Transverse colon (tissue), 4 donors: ENCODE results near the gene RNF5. TPM values are rescaled to one million over a fixed set of nuclear protein-coding genes. Genes with fewer than 3 reads are reported as not detected.

ENCODE experiments used
- DNase-seq: peaks from one replicate; pipeline ENCODE4 v3.0.0-alpha.2; 2019
- H3K27ac ChIP-seq, 4 donors: fragments of 200-600 bp; sonication (generic); 2 replicates each; pipeline ENCODE4 v1.5.1; 2016 to 2018; ENCODE audit warnings: inconsistent platforms in 4 of 4
- H3K27me3 ChIP-seq: fragments of 200-600 bp; sonication (generic); 2 replicates; pipeline ENCODE4 v1.5.1; 2017; ENCODE audit warnings: inconsistent platforms
- H3K36me3 ChIP-seq, 4 donors: fragments of 200-600 bp; sonication (generic); 2 replicates each; pipeline ENCODE4 v1.5.1; 2017 to 2019; ENCODE audit warnings: inconsistent platforms in 4 of 4
- H3K4me1 ChIP-seq, 4 donors: fragments of 200-600 bp; sonication (generic); 2 replicates each; pipeline ENCODE4 v1.5.1; 2017 to 2020; ENCODE audit warnings: inconsistent platforms in 4 of 4
- H3K4me3 ChIP-seq, 4 donors: fragments of 200-600 bp; sonication (generic); 1 replicate in 1 of 4; 2 replicates in 3 of 4; pipeline versions ENCODE4 v1.5.1 to v1.6.1; 2017 to 2019; ENCODE audit warnings: inconsistent platforms in 4 of 4
- H3K9me3 ChIP-seq, 2 donors: fragments of 200-600 bp; sonication (generic); 2 replicates each; pipeline ENCODE4 v1.5.1; 2017 to 2019; ENCODE audit warnings: inconsistent platforms in 2 of 2
- EP300 ChIP-seq: sonication (generic); formaldehyde crosslinking; IDR thresholded peaks from one replicate; pipeline ENCODE4 v1.6.1; 2017; ENCODE audit warnings: antibody characterized with exemption, low read depth
- POLR2A ChIP-seq: fragments of 450-650 bp; IDR thresholded peaks from one replicate; pipeline ENCODE4 v1.6.1; 2016; ENCODE audit warnings: antibody characterized with exemption, mild to moderate bottlenecking, moderate library complexity
- POLR2AphosphoS5 ChIP-seq, 3 donors: sonication (generic); formaldehyde crosslinking; IDR thresholded peaks; one replicate each; pipeline ENCODE4 v1.6.1; 2016; ENCODE audit warnings: antibody characterized with exemption in 3 of 3
- WGBS, 2 donors: methylation state at CpG; one replicate each; pipeline ENCODE4 v1.1.5; 2018; ENCODE audit warnings: low coverage in 1 of 2; 5-methylcytosine and 5-hydroxymethylcytosine counted together
- in situ Hi-C, 4 donors: fragments of 200-750 bp; cut with MboI; loops; one replicate each; pipeline versions ENCODE4 v1.15.0 to v1.15.1; 2017; ENCODE audit warnings: low sequenced_read_pairs in 3 of 4, low pct_ligation_motif_present in 1 of 4, low pct_unique_long_range_greater_than_20kb in 1 of 4
- intact Hi-C: fragments of 100-400 bp; cut with DNase I; formaldehyde crosslinking; loops from one replicate; pipeline ENCODE4 v1.15.1; 2023; ENCODE audit warnings: low total_unique reads
- total RNA-seq, 4 donors: library from RNA; depleted of rRNA; stranded (reverse); fragments of >200 nt; gene quantifications; one replicate each; pipeline ENCODE4 v1.1.0, GENCODE V29; 2016
- TF ChIP-seq, protein P1 (sequence below), 5 experiments: fragments of 200-600 bp in 3 of 5; fragments of 450-650 bp in 2 of 5; sonication (generic) in 3 of 5; IDR thresholded peaks; 1 replicate in 2 of 5; 2 replicates in 3 of 5; pipeline ENCODE4 v1.5.1; 2016 to 2017; ENCODE audit warnings: antibody characterized with exemption in 5 of 5, inconsistent platforms in 3 of 5, mild to moderate bottlenecking in 2 of 5, moderate library complexity in 1 of 5

The RNF5 gene
- total RNA-seq, 4 donors from 2014 or later: 36.0 to 212 (median 120) TPM

DNA sequence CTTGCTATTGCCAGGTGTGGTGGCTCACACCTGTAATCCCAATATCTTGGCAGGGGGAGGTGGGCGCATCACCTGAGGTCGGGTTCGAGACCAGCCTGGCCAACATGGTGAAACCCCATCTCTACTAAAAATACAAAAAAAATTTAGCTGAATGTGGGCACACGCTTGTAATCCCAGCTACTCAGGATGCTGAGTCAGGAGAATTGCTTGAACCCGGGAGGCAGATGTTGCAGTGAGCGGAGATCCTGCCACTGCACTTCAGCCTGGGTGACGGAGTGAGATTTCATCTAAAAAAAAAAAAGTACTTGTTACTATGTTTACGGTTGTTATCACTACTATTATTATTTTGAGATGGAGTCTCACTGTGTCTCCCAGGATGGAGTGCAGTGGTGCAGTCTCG lies 21.3 kb upstream of the RNF5 start:
- Histone ChIP-seq H3K9me3 (no peaks in the 10 kb centered on the region), H3K4me1 (peaks cover 15 to 29% (median 26%) of the 10 kb centered on the region in 4 donors), H3K27me3 (no peaks in the 10 kb centered on the region), H3K36me3 (peaks cover 0 to 9% (median 0%) of the 10 kb centered on the region in 4 donors), H3K27ac (no peak overlapping the region), H3K4me3 (no peak overlapping the region)
- DNase-seq: no peak
- in situ Hi-C loops (no loop called here), intact Hi-C loops (no loop called here)
- 79 to 85% methylated on average over 2 to 9 of the region's 9 CpGs for WGBS, 2 donors
- TF ChIP-seq, protein P1, sequence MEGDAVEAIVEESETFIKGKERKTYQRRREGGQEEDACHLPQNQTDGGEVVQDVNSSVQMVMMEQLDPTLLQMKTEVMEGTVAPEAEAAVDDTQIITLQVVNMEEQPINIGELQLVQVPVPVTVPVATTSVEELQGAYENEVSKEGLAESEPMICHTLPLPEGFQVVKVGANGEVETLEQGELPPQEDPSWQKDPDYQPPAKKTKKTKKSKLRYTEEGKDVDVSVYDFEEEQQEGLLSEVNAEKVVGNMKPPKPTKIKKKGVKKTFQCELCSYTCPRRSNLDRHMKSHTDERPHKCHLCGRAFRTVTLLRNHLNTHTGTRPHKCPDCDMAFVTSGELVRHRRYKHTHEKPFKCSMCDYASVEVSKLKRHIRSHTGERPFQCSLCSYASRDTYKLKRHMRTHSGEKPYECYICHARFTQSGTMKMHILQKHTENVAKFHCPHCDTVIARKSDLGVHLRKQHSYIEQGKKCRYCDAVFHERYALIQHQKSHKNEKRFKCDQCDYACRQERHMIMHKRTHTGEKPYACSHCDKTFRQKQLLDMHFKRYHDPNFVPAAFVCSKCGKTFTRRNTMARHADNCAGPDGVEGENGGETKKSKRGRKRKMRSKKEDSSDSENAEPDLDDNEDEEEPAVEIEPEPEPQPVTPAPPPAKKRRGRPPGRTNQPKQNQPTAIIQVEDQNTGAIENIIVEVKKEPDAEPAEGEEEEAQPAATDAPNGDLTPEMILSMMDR (IDR thresholded peaks at IDR 0.05): no peak
- TF ChIP-seq EP300: no peak
- no peak for TF ChIP-seq POLR2A
- TF ChIP-seq POLR2AphosphoS5 (IDR thresholded peaks at IDR 0.05): no peak

DNA sequence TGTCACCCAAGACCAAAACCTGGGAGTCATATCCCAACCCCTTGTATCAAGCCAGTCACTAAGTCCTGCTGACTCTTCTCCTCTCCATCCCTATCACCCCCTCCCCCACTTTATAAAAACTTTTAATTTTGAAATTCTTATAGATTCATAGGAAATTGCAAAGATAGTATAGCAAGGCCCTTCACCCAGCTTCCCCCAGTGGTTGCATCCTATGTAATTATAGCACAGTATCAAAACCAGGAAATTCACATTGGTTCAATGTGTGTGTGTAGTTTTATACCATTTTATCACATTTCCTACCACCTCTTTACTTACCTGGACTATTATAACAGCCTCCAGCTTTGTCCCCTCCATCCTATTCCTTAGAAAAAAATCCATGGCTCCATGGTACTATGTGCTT lies 20.2 kb upstream of the RNF5 start:
- no peaks in the 10 kb centered on the region for H3K9me3 ChIP-seq
- in situ Hi-C loops: no loop called here
- DNase-seq: no peak
- H3K27ac ChIP-seq: no peak overlapping the region
- peaks cover 0 to 9% (median 2%) of the 10 kb centered on the region in 4 donors for H3K36me3 ChIP-seq
- intact Hi-C loops: no loop called here
- no peaks in the 10 kb centered on the region for H3K27me3 ChIP-seq
- no peak overlapping the region for H3K4me3 ChIP-seq
- peaks cover 15 to 18% (median 15%) of the 10 kb centered on the region in 4 donors for H3K4me1 ChIP-seq
- TF ChIP-seq, protein P1 (IDR thresholded peaks at IDR 0.05): no peak
- no peak for TF ChIP-seq EP300
- no peak for TF ChIP-seq POLR2A

DNA sequence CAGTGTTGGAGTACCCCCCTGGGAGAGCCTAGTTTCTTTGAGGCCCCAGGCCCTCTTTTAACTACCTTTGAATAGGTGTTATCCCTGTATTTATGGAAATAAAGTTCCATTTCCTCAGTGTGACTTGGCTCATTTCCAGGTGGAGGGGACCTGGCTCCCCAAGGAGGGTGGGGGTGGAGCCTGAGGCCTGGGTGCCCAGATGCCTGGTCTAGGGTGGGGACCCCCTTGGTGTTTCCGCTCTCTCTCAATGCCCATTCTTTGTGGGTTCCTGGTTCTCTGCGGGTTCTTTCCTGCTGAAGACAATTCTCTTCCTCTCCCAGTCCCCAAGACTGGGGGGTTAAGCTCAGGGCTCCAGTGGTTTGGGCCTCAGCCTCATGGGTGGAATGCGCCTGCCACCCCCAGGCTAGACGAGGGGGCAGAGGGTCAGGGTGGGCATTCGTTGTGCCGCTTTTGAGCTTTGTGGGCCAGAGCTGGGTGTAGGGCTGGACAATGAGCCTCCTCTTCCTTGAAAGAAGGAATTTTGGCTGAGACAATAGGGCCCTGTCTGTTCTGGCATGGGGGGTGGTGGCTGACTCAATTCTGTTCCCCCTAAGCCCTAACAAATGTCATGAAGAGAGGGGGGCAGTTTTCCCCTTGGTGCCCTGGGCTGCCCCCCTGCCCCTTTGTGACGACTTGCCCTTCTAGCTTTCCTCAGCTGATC lies 14.5 kb upstream of the RNF5 start:
- TF ChIP-seq POLR2AphosphoS5 (IDR thresholded peaks at IDR 0.05): no peak
- no peak for TF ChIP-seq EP300
- TF ChIP-seq, protein P1 (IDR thresholded peaks at IDR 0.05): no peak
- no peak for TF ChIP-seq POLR2A
- Histone ChIP-seq H3K36me3 (peaks cover 0 to 16% (median 1%) of the 10 kb centered on the region in 4 donors), H3K4me3 (no peak overlapping the region), H3K4me1 (no peaks in the 10 kb centered on the region), H3K9me3 (no peaks in the 10 kb centered on the region), H3K27ac (peak overlapping the region in 3 of 4 donors; percentile 32 to 55 (median 32)), H3K27me3 (no peaks in the 10 kb centered on the region)
- in situ Hi-C loops: no loop called here
- DNase-seq: no peak
- 91% methylated on average over 7 of the region's 7 CpGs; no CpG with 5 or more reads in 1 of the 2 donors for WGBS, 2 donors
- intact Hi-C loops: no loop called here

DNA sequence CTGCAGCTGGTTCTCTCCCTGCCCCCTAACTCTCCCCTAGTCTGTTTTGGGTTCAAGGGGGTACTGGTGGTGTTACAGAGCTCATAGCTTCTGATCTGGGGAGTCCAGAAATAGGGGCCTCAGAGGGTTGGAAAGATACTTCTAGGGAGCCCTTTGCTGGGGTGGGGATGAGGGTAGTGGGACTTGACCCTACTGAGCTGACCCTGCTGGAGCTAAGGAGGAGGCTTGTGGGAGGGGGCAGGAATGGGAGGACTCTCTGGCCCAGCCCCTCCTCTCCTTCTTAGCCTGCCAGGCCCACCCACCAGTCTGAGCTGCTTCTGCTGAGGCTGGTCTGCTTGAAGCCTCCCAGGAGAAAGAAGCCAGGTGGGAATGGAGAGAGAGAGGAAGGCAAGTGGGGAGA lies 13.9 kb upstream of the RNF5 start, which contains the start of gene EGFL8:
Gene EGFL8 (plus strand): TSS at position 301 of the 400 bp plus-strand sequence. CDS start 1,571 bp downstream, outside the sequence.
- no peaks in the 10 kb centered on the region for H3K4me1 ChIP-seq
- no peaks in the 10 kb centered on the region for H3K9me3 ChIP-seq
- H3K27me3 ChIP-seq: no peaks in the 10 kb centered on the region
- H3K4me3 ChIP-seq: no peak within 1 kb of the TSS
- H3K36me3 ChIP-seq: peaks cover 0 to 16% (median 0%) of the 10 kb centered on the region in 4 donors
- TF ChIP-seq, protein P1 (IDR thresholded peaks at IDR 0.05): no peak
- TF ChIP-seq POLR2A: no peak
- TF ChIP-seq EP300: no peak
- TF ChIP-seq POLR2AphosphoS5 (IDR thresholded peaks at IDR 0.05): no peak
- in situ Hi-C loops: no loop called here
- H3K27ac ChIP-seq: peak within 1 kb of the TSS in 3 of 4 donors; percentile 32 to 55 (median 32)
- intact Hi-C loops: no loop called here
- no peak for DNase-seq
